ENCODE results near the gene SURF1.

The SURF1 gene

GRCh38 chr9:133347515-133347984, 8.7 kb downstream of the SURF1 start:
- no peak for TF ChIP-seq CTCF (IDR thresholded peaks at IDR 0.05; ENCODE audit: insufficient read depth, low read length, poor library complexity, severe bottlenecking)
- peak; percentile 74 for DNase-seq (ENCODE audit: extremely low read depth, insufficient read length)
- peaks cover 43% of the 10 kb centered on the region for H3K36me3 ChIP-seq (ENCODE audit: control insufficient read depth, insufficient read depth, low read length)

GRCh38 chr9:133346021-133346785, 10.1 kb downstream of the SURF1 start:
- TF ChIP-seq CTCF (IDR thresholded peaks at IDR 0.05; ENCODE audit: insufficient read depth, low read length, poor library complexity, severe bottlenecking): no peak
- peaks cover 40% of the 10 kb centered on the region for H3K36me3 ChIP-seq (ENCODE audit: control insufficient read depth, insufficient read depth, low read length)

More at GRCh38 chr9:133347515-133347984, 8.7 kb downstream of the SURF1 start:
- peak overlapping the region; percentile 99 for H3K4me3 ChIP-seq (replicated peaks; ENCODE audit: low read depth, low read length)
- no peaks in the 10 kb centered on the region for H3K27me3 ChIP-seq (replicated peaks; ENCODE audit: control insufficient read depth, insufficient read depth, low read length)

GRCh38 chr9:133345596-133345995, 10.7 kb downstream of the SURF1 start:
- Histone ChIP-seq H3K36me3 (ENCODE audit: control insufficient read depth, insufficient read depth, low read length) (peaks cover 43% of the 10 kb centered on the region), H3K4me3 (replicated peaks; ENCODE audit: low read depth, low read length) (no peak overlapping the region), H3K27me3 (replicated peaks; ENCODE audit: control insufficient read depth, insufficient read depth, low read length) (no peaks in the 10 kb centered on the region)
- no peak for TF ChIP-seq CTCF (IDR thresholded peaks at IDR 0.05; ENCODE audit: insufficient read depth, low read length, poor library complexity, severe bottlenecking)
- no peak for DNase-seq (ENCODE audit: extremely low read depth, insufficient read length)

More at GRCh38 chr9:133346021-133346785, 10.1 kb downstream of the SURF1 start:
- peak overlapping the region; percentile 99 for H3K4me3 ChIP-seq (replicated peaks; ENCODE audit: low read depth, low read length)
- H3K27me3 ChIP-seq (replicated peaks; ENCODE audit: control insufficient read depth, insufficient read depth, low read length): no peaks in the 10 kb centered on the region
- DNase-seq (ENCODE audit: extremely low read depth, insufficient read length): no peak

- Histone ChIP-seq H3K27me3 (replicated peaks; ENCODE audit: control insufficient read depth, insufficient read depth, low read length) (no peaks in the 10 kb centered on the region), H3K36me3 (ENCODE audit: control insufficient read depth, insufficient read depth, low read length) (peaks cover 42% of the 10 kb centered on the region), H3K4me3 (replicated peaks; ENCODE audit: low read depth, low read length) (no peak overlapping the region)
- no peak for TF ChIP-seq CTCF (IDR thresholded peaks at IDR 0.05; ENCODE audit: insufficient read depth, low read length, poor library complexity, severe bottlenecking)
- DNase-seq (ENCODE audit: extremely low read depth, insufficient read length): no peak
Observed at GRCh38 chr9:133344979-133345378, 11.3 kb downstream of the SURF1 start.

GRCh38 chr9:133344071-133344470, 12.2 kb downstream of the SURF1 start:
- Histone ChIP-seq H3K4me3 (replicated peaks; ENCODE audit: low read depth, low read length) (no peak overlapping the region), H3K27me3 (replicated peaks; ENCODE audit: control insufficient read depth, insufficient read depth, low read length) (no peaks in the 10 kb centered on the region), H3K36me3 (ENCODE audit: control insufficient read depth, insufficient read depth, low read length) (peaks cover 47% of the 10 kb centered on the region)
- DNase-seq (ENCODE audit: extremely low read depth, insufficient read length): no peak
- TF ChIP-seq CTCF (IDR thresholded peaks at IDR 0.05; ENCODE audit: insufficient read depth, low read length, poor library complexity, severe bottlenecking): no peak

All from GM06990 (cell line).